Suprapubic skin (tissue), 3 donors: ENCODE measurements around the gene GGCX.

Experiments
- EP300 ChIP-seq: sonication (generic); formaldehyde crosslinking; IDR thresholded peaks from one replicate; pipeline ENCODE4 v1.6.1; 2017; ENCODE audit warnings: antibody characterized with exemption
- TF ChIP-seq, protein P1 (sequence below), 2 donors: fragments of 200-600 bp in 1 of 2; fragments of 450-650 bp in 1 of 2; sonication (generic) in 1 of 2; IDR thresholded peaks; one replicate each; pipeline ENCODE4 v1.5.1; 2016 to 2019; ENCODE audit warnings: antibody characterized with exemption in 2 of 2, mild to moderate bottlenecking in 1 of 2, moderate library complexity in 1 of 2

- TF ChIP-seq, protein P1, sequence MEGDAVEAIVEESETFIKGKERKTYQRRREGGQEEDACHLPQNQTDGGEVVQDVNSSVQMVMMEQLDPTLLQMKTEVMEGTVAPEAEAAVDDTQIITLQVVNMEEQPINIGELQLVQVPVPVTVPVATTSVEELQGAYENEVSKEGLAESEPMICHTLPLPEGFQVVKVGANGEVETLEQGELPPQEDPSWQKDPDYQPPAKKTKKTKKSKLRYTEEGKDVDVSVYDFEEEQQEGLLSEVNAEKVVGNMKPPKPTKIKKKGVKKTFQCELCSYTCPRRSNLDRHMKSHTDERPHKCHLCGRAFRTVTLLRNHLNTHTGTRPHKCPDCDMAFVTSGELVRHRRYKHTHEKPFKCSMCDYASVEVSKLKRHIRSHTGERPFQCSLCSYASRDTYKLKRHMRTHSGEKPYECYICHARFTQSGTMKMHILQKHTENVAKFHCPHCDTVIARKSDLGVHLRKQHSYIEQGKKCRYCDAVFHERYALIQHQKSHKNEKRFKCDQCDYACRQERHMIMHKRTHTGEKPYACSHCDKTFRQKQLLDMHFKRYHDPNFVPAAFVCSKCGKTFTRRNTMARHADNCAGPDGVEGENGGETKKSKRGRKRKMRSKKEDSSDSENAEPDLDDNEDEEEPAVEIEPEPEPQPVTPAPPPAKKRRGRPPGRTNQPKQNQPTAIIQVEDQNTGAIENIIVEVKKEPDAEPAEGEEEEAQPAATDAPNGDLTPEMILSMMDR (IDR thresholded peaks at IDR 0.05) = no peak
- no peak for TF ChIP-seq EP300
These were observed 24.8 kb downstream of the GGCX start for GRCh38 chr2:85536479-85536878.
